ENCODE measurements around the gene NRG3.

DNA sequence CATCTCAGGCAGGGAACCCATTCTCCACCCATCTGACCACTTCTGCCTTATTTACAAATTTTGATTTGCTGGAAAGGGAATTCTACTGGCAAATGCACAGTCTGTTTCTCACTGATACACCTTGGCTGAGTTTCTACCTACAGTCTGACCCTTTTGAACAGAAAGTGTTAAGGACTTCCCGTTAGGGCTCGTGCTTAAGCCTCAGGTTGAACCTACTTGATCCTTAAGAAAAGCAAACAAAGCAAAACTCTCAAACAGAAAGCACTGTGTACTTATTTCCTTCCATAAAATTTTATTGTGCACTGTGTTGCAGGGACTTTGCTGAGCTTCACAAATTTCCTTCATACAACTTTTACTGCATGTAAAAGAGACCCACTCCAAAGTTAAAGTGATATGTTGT, 367.8 kb downstream of the NRG3 start:
- TF ChIP-seq, protein P1, sequence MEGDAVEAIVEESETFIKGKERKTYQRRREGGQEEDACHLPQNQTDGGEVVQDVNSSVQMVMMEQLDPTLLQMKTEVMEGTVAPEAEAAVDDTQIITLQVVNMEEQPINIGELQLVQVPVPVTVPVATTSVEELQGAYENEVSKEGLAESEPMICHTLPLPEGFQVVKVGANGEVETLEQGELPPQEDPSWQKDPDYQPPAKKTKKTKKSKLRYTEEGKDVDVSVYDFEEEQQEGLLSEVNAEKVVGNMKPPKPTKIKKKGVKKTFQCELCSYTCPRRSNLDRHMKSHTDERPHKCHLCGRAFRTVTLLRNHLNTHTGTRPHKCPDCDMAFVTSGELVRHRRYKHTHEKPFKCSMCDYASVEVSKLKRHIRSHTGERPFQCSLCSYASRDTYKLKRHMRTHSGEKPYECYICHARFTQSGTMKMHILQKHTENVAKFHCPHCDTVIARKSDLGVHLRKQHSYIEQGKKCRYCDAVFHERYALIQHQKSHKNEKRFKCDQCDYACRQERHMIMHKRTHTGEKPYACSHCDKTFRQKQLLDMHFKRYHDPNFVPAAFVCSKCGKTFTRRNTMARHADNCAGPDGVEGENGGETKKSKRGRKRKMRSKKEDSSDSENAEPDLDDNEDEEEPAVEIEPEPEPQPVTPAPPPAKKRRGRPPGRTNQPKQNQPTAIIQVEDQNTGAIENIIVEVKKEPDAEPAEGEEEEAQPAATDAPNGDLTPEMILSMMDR (IDR thresholded peaks at IDR 0.05; ENCODE audit: low read depth, low read length, poor library complexity, severe bottlenecking), result no peak
- no peak for TF ChIP-seq EZH2phosphoT487 (IDR thresholded peaks at IDR 0.05; ENCODE audit: borderline replicate concordance, low read length)

Measured in DOHH2 (cell line).